IMR-90 (cell line): ENCODE data around the gene NR2F2. TPM values are rescaled to one million over a fixed set of nuclear protein-coding genes. Genes with fewer than 3 reads are reported as not detected.
A peak's percentile ranks its signal among the peaks of the same experiment; 100 is the strongest.

Source experiments
- ATAC-seq: fragments of 200-7000 bp; cut with Tn5 transposase; 2 replicates; pipeline ENCODE4 v1.9.1; 2020; ENCODE audit warnings: low read depth, mild to moderate bottlenecking, moderate library complexity
- BruUV-seq: library from RNA; stranded (reverse); fragments of 400-500 nt; replicated peaks from 2 replicates; lab custom pipeline; 2021; lab: Mats Ljungman, UMichigan
- CTCF ChIA-PET: fragments of 300-600 bp; formaldehyde crosslinking; extraction: SDS; loops from one replicate; lab custom pipeline; 2021; ENCODE audit warnings: antibody characterized with exemption; lab: Yijun Ruan, JAX
- POLR2A ChIA-PET: fragments of 300-600 bp; sonication (Branson Sonifier 250); formaldehyde crosslinking; loops from one replicate; lab custom pipeline; 2022; ENCODE audit warnings: antibody characterized with exemption; ENCODE audit not compliant: unreplicated experiment; lab: Charles Lee
- DNase-seq: peaks from one replicate; pipeline ENCODE4 v3.0.0; 2013
- H2AFZ ChIP-seq: replicated peaks from 2 replicates; pipeline ENCODE3; 2013; ENCODE audit warnings: low read length, mild to moderate bottlenecking; ENCODE audit not compliant: poor library complexity
- H2AK5ac ChIP-seq: 2 replicates; pipeline ENCODE4 v1.6.1; 2013; ENCODE audit warnings: low read depth, low read length, inconsistent platforms
- H2AK9ac ChIP-seq: replicated peaks from 2 replicates; pipeline ENCODE3; 2013; ENCODE audit warnings: mild to moderate bottlenecking, low read depth, low read length, moderate library complexity; ENCODE audit not compliant: poor library complexity
- H2BK120ac ChIP-seq: 2 replicates; pipeline ENCODE4 v1.6.1; 2013; ENCODE audit warnings: low read depth, low read length, inconsistent platforms
- H2BK15ac ChIP-seq: 3 replicates; pipeline ENCODE4 v1.6.1; 2013; ENCODE audit warnings: low read depth, low read length, inconsistent platforms
- H2BK20ac ChIP-seq: 2 replicates; pipeline ENCODE4 v1.6.1; 2013; ENCODE audit warnings: low read depth, mild to moderate bottlenecking, inconsistent platforms, low read length, moderate library complexity
- H2BK5ac ChIP-seq: 2 replicates; pipeline ENCODE4 v1.6.1; 2013; ENCODE audit warnings: mild to moderate bottlenecking, low read depth, low read length, inconsistent platforms; ENCODE audit not compliant: poor library complexity, severe bottlenecking
- H3K14ac ChIP-seq: replicated peaks from 2 replicates; pipeline ENCODE4 v1.6.1; 2013; ENCODE audit warnings: low read depth, low read length, inconsistent platforms
- H3K18ac ChIP-seq: 2 replicates; pipeline ENCODE4 v1.6.1; 2013; ENCODE audit warnings: low read depth, low read length, control low read depth
- H3K23ac ChIP-seq: 2 replicates; pipeline ENCODE4 v1.6.1; 2013; ENCODE audit warnings: low read depth, low read length, inconsistent platforms
- H3K27ac ChIP-seq: 2 replicates; pipeline ENCODE4 v1.5.1; 2013; ENCODE audit warnings: mild to moderate bottlenecking, control low read depth, low read length; ENCODE audit not compliant: insufficient read depth
- H3K27me3 ChIP-seq: 2 replicates; pipeline ENCODE4 v1.6.1; 2013; ENCODE audit warnings: low read length; ENCODE audit not compliant: control insufficient read depth, insufficient read depth
- H3K36me3 ChIP-seq: 2 replicates; pipeline ENCODE4 v1.6.1; 2013; ENCODE audit warnings: low read length, mixed read lengths; ENCODE audit not compliant: control insufficient read depth, insufficient read depth
- H3K4ac ChIP-seq: 2 replicates; pipeline ENCODE4 v1.6.1; 2013; ENCODE audit warnings: low read depth, low read length, inconsistent platforms
- H3K4me1 ChIP-seq: 2 replicates; pipeline ENCODE4 v1.6.1; 2013; ENCODE audit warnings: low read length, mixed read lengths; ENCODE audit not compliant: control insufficient read depth, insufficient read depth
- H3K4me2 ChIP-seq: 2 replicates; pipeline ENCODE4 v1.6.1; 2013; ENCODE audit warnings: low read depth, mild to moderate bottlenecking, control low read depth, low read length, moderate library complexity
- H3K4me3 ChIP-seq: 2 replicates; pipeline ENCODE4 v1.5.1; 2013; ENCODE audit warnings: low read depth, mild to moderate bottlenecking, control low read depth, low read length, moderate library complexity; ENCODE audit not compliant: insufficient read depth
- H3K56ac ChIP-seq: 2 replicates; pipeline ENCODE4 v1.6.1; 2013; ENCODE audit warnings: low read length, inconsistent platforms; ENCODE audit not compliant: insufficient read depth; ENCODE audit errors: extremely low read depth
- H3K79me1 ChIP-seq, 2 experiments: 2 replicates each; pipeline ENCODE4 v1.6.1; 2013; ENCODE audit warnings: low read length in 2 of 2, inconsistent platforms in 1 of 2, low read depth in 1 of 2
- H3K9ac ChIP-seq: 2 replicates; pipeline ENCODE4 v1.6.1; 2013; ENCODE audit warnings: low read depth, low read length, control low read depth
- H3K9me1 ChIP-seq: 2 replicates; pipeline ENCODE4 v1.6.1; 2013; ENCODE audit warnings: low read length, inconsistent platforms; ENCODE audit not compliant: insufficient read depth
- H3K9me3 ChIP-seq: 2 replicates; pipeline ENCODE4 v1.6.1; 2013; ENCODE audit warnings: low read length; ENCODE audit not compliant: control insufficient read depth, insufficient read depth
- H4K20me1 ChIP-seq: 2 replicates; pipeline ENCODE4 v1.6.1; 2013; ENCODE audit warnings: low read length, inconsistent platforms; ENCODE audit not compliant: insufficient read depth
- H4K5ac ChIP-seq: 2 replicates; pipeline ENCODE4 v1.6.1; 2013; ENCODE audit warnings: mild to moderate bottlenecking, low read depth, low read length, control low read depth
- H4K8ac ChIP-seq, 2 experiments: 2 replicates each; pipeline ENCODE4 v1.6.1; 2013; ENCODE audit warnings: low read depth in 2 of 2, low read length in 2 of 2, control low read depth in 1 of 2, inconsistent platforms in 1 of 2
- H4K91ac ChIP-seq: 2 replicates; pipeline ENCODE4 v1.6.1; 2013; ENCODE audit warnings: low read depth, low read length, inconsistent platforms; ENCODE audit not compliant: insufficient read depth
- BHLHE40 ChIP-seq: fragments of 150-350 bp; IDR thresholded peaks from 2 replicates; pipeline ENCODE4 v1.6.1; 2016; ENCODE audit warnings: mild to moderate bottlenecking, low read depth, low read length
- MAFK ChIP-seq: IDR thresholded peaks from 2 replicates; pipeline ENCODE4 v1.6.1; 2012; ENCODE audit warnings: low read depth, low read length, improper control_type of control experiment
- MXI1 ChIP-seq: IDR thresholded peaks from 2 replicates; pipeline ENCODE4 v1.6.1; 2012; ENCODE audit warnings: low read depth, mild to moderate bottlenecking, low read length, moderate library complexity, borderline replicate concordance
- RFX5 ChIP-seq: IDR thresholded peaks from 2 replicates; pipeline ENCODE4 v1.8.0; 2012; ENCODE audit warnings: low read depth, mild to moderate bottlenecking, low read length, moderate library complexity
- WGBS, 2 experiments: methylation state at CpG; one replicate each; pipeline versions ENCODE4 v1.1.5 to v1.1.7; 2013; ENCODE audit warnings: missing lambda C conversion rate in 2 of 2; ENCODE audit not compliant: insufficient read length in 1 of 2; ENCODE audit errors: extremely low coverage in 2 of 2; 5-methylcytosine and 5-hydroxymethylcytosine counted together
- dilution Hi-C: fragments of 300-500 bp; cut with HindIII; formaldehyde crosslinking; loops from one replicate; pipeline ENCODE4 v1.14.3; 2018; ENCODE audit warnings: low sequenced_read_pairs; ENCODE audit not compliant: unreplicated experiment
- in situ Hi-C: fragments of 300-500 bp; cut with MboI; formaldehyde crosslinking; loops from 3 replicates; pipeline ENCODE4 v1.14.3; 2019; ENCODE audit warnings: low sequenced_read_pairs, inconsistent platforms, mixed read lengths
- intact Hi-C: fragments of 100-400 bp; cut with micrococcal nuclease; formaldehyde crosslinking; loops from 2 replicates; pipeline ENCODE4 v1.10.0; 2022
- polyA plus RNA-seq, 3 experiments: library from polyadenylated mRNA; depleted of rRNA; stranded (reverse); fragments of >200 nt; gene quantifications; 2 replicates each; pipeline ENCODE4 v1.2.3, GENCODE V29; 2012; ENCODE audit warnings: low replicate concordance in 1 of 3
- total RNA-seq: library from RNA; depleted of rRNA; stranded (reverse); fragments of >200 nt; gene quantifications from 2 replicates; pipeline ENCODE4 v1.2.3, GENCODE V29; 2012

The NR2F2 gene
- total and polyA plus RNA-seq, 2 of the 4 experiments (the other 2 are of a cell fraction) = 20.3 to 161 TPM

DNA sequence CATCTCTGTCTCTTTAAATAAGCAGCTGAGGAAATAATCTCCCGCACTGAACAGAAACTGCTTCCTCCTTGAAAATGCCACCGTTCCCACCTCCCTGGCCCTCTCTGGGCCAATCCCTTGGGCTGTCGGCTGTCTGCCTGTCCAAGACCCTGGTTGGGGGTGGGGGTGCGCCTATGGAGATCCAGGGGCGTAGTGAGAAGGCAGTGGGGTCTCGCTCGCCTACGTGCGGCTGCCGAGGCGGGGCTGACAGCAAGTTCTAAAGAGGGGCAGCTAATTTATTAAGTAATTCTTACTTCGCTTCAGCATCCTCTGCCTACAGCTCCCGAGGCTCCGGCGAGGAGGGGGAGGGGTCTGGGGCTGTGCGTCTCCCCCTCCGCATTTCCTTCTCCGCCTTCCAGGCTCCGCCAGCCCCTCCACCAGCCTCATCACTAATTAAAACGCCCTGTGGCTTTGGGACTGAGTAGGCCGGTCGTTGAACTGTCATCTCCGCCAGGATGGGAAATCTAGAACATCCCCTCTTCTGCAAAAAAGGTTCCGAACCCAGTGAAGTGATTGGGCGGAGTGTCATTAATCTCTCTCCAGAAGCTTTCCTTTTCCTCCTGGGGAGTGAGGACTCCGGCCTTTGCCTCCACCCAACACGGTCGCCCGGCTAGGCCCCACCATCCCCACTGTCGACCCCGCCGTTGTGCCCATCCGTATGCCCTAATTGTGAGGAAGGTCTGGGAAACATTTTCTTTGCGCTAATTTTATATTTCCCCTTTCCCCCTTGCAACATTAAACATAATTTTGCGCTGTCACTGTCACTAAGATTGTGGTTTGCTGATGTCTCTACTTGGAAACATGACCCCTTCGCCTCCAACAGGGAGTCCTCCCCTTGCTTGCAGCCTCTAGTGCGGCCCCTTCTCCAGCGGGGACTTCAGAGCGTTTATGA lies 16.9 kb downstream of the NR2F2 start:
- H4K20me1 ChIP-seq = no peaks in the 10 kb centered on the region
- ChIA-PET POLR2A (no interaction called here), CTCF (interaction anchor here (0.6 to 1.6 kb wide), 3 partner anchors 8 to 1088 kb away, joined by 3 to 7 read pairs (median 3); no protein-coding TSS in a partner anchor)
- peak overlapping the region; percentile 68 for H2AK9ac ChIP-seq
- H2BK20ac ChIP-seq = no peak overlapping the region
- no peaks in the 10 kb centered on the region for H3K27me3 ChIP-seq
- peaks cover 30% of the 10 kb centered on the region for H3K36me3 ChIP-seq
- H3K4me2 ChIP-seq = peak overlapping the region; percentile 90
- H3K23ac ChIP-seq = peak overlapping the region; percentile 56
- peak overlapping the region; percentile 24 for H3K4me3 ChIP-seq
- 80% methylated on average over 1 of the region's 39 CpGs; no CpG with 5 or more reads in 1 of the 2 experiments for WGBS, 2 experiments
- ATAC-seq (no peak), DNase-seq (no peak)
- TF ChIP-seq BHLHE40 (no peak), MAFK (no peak), MXI1 (no peak), RFX5 (no peak)
- no peak overlapping the region for H2BK15ac ChIP-seq
- peaks cover 8 to 31% of the 10 kb centered on the region in 2 experiments; a peak in 3 of 4 replicates for H3K79me1 ChIP-seq
- no peaks in the 10 kb centered on the region for H3K9me3 ChIP-seq
- intact Hi-C loops (no loop called here), in situ Hi-C loops (loop anchor here (10.0 to 25.0 kb wide), 3 partner anchors 785 to 1323 kb away; no protein-coding TSS in a partner anchor), dilution Hi-C loops (no loop called here)
- peak overlapping the region; percentile 24; the same call in 1 of the 2 replicates for H3K56ac ChIP-seq
- H2BK5ac ChIP-seq = peak overlapping the region; percentile 92
- no peak overlapping the region for H2AK5ac ChIP-seq
- H3K9me1 ChIP-seq = no peaks in the 10 kb centered on the region
- BruUV-seq = no TSS peak
- peak overlapping the region; percentile 34; the same call in 1 of the 2 replicates for H3K4ac ChIP-seq
- H3K4me1 ChIP-seq = peaks cover 47% of the 10 kb centered on the region
- H3K9ac ChIP-seq = peak overlapping the region; percentile 39
- H3K14ac ChIP-seq = 0 out of 2 replicates have a peak overlapping the region, but pooled peaks have one; percentile 20
- peak overlapping the region; percentile 59; the same call in 1 of the 2 replicates for H2BK120ac ChIP-seq
- H4K8ac ChIP-seq = peak overlapping the region; percentile 41 to 47; a peak in 3 of 4 replicates
- H3K18ac ChIP-seq = peak overlapping the region; percentile 45; the same call in 1 of the 2 replicates
- peak overlapping the region; percentile 61 for H3K27ac ChIP-seq
- peak overlapping the region; percentile 7; the same call in 1 of the 2 replicates for H4K91ac ChIP-seq
- H2AFZ ChIP-seq = peak overlapping the region; percentile 54
- peak overlapping the region; percentile 39 for H4K5ac ChIP-seq
